Measurements from ENCODE around the gene PTPRZ1. TPM values are rescaled to one million over a fixed set of nuclear protein-coding genes. Genes with fewer than 3 reads are reported as not detected.

The PTPRZ1 gene
- total and polyA plus RNA-seq, 2 of the 8 experiments (the other 6 are each of a cell fraction or from before 2014, with no cell fraction given): 112 to 135 TPM

- H3K79me2 ChIP-seq (ENCODE audit: control insufficient read depth in 1 of 2, insufficient read depth in 2 of 2, low read length in 2 of 2): peaks cover 0 to 58% of the 10 kb centered on the region in 2 experiments; a peak in 3 of 4 replicates
- H2AK5ac ChIP-seq (ENCODE audit: low read depth, low read length): no peak overlapping the region
- CTCF ChIA-PET (ENCODE audit: partially characterized antibody): interaction anchor here (0.6 to 2.1 kb wide), 9 partner anchors 9 to 41 kb away, joined by 3 to 14 read pairs (median 6); no protein-coding TSS in a partner anchor
- H3K4ac ChIP-seq (replicated peaks; ENCODE audit: insufficient read length, low read depth, low read length): no peak overlapping the region
- peak overlapping the region; percentile 13; the same call in 1 of the 2 replicates for H2BK12ac ChIP-seq (ENCODE audit: low read depth, low read length)
- no peaks in the 10 kb centered on the region; a peak in 2 of 8 replicates for H3K36me3 ChIP-seq (ENCODE audit: control insufficient read depth in 2 of 4, insufficient read depth in 4 of 4, low read length in 3 of 4)
- peaks cover 0 to 16% (median 5%) of the 10 kb centered on the region in 4 experiments; a peak in 4 of 7 replicates for H3K4me1 ChIP-seq (replicated peaks in 1 of 4; ENCODE audit: control insufficient read depth in 3 of 4, insufficient read depth in 4 of 4, low read length in 3 of 4)
- no peak overlapping the region for H3K27ac ChIP-seq (ENCODE audit: low read depth, low read length)
- H3K9me3 ChIP-seq (ENCODE audit: insufficient read depth in 2 of 2, low read depth in 1 of 2, low read length in 1 of 2): no peaks in the 10 kb centered on the region
- H3K4me3 ChIP-seq (ENCODE audit: extremely low read depth in 1 of 4, insufficient read depth in 2 of 4, low read depth in 3 of 4, low read length in 4 of 4): no peak overlapping the region
- H3K27me3 ChIP-seq (replicated peaks in 1 of 4; ENCODE audit: control insufficient read depth in 3 of 4, extremely low read depth in 1 of 4, insufficient read depth in 3 of 4, low read length in 3 of 4): no peaks in the 10 kb centered on the region
- no peak overlapping the region for H3K56ac ChIP-seq (replicated peaks; ENCODE audit: insufficient read length, low read depth, low read length)
- no peak for DNase-seq (ENCODE audit: low read depth in 1 of 2, low spot score in 2 of 2)
- no peak overlapping the region for H2BK120ac ChIP-seq (replicated peaks; ENCODE audit: low read depth, low read length)
- H4K8ac ChIP-seq (ENCODE audit: extremely low read depth, insufficient read depth, low read length): no peak overlapping the region
- H2BK15ac ChIP-seq (ENCODE audit: low read length): no peak overlapping the region
- H3K79me1 ChIP-seq (ENCODE audit: low read depth, low read length): peaks cover 2% of the 10 kb centered on the region; the same call in 1 of the 2 replicates
- H4K91ac ChIP-seq (replicated peaks; ENCODE audit: insufficient read length, low read length): peak overlapping the region; percentile 12
- H3K23ac ChIP-seq (ENCODE audit: insufficient read length): no peak overlapping the region
- no peak overlapping the region for H4K5ac ChIP-seq (ENCODE audit: insufficient read length, low read depth, low read length)
- H2BK5ac ChIP-seq (ENCODE audit: low read depth, low read length): peak overlapping the region; percentile 19; the same call in 1 of the 2 replicates
- H3K14ac ChIP-seq (ENCODE audit: insufficient read length): no peak overlapping the region
- peak overlapping the region; percentile 37 for H2BK20ac ChIP-seq (ENCODE audit: low read length)
- 100% methylated on average over 1 of the region's 1 CpG; no CpG with 5 or more reads in 1 of the 2 experiments for WGBS, 2 experiments (ENCODE audit: extremely low coverage in 1 of 2, insufficient coverage in 1 of 2, insufficient read length in 1 of 2, insufficient replicate concordance in 2 of 2, low coverage in 1 of 2, low lambda C conversion rate in 2 of 2, missing lambda C conversion rate in 1 of 2)
- H3K18ac ChIP-seq (ENCODE audit: extremely low read depth, low read length): no peak overlapping the region
- H2AFZ ChIP-seq (ENCODE audit: low read length): no peak overlapping the region
- H3K4me2 ChIP-seq (ENCODE audit: insufficient read depth in 1 of 2, low read depth in 2 of 2, low read length in 2 of 2): no peak overlapping the region
- no peak for FAIRE-seq
- H3K23me2 ChIP-seq (ENCODE audit: low read depth, low read length): no peaks in the 10 kb centered on the region
- POLR2A ChIA-PET (ENCODE audit: partially characterized antibody): interaction anchor here (0.7 to 5.1 kb wide), 5 partner anchors 9 to 37 kb away, joined by 3 to 35 read pairs (median 4); no protein-coding TSS in a partner anchor
- H3K9ac ChIP-seq (replicated peaks in 1 of 4; ENCODE audit: extremely low read depth in 1 of 4, low read depth in 3 of 4, low read length in 3 of 4): no peak overlapping the region
- H4K20me1 ChIP-seq (replicated peaks in 1 of 2; ENCODE audit: control insufficient read depth in 1 of 2, insufficient read depth in 2 of 2, low read length in 2 of 2): no peaks in the 10 kb centered on the region
- TF ChIP-seq ASH2L (IDR thresholded peaks at IDR 0.05; ENCODE audit: low read length): no peak
- no peak for TF ChIP-seq EZH2 (IDR thresholded peaks at IDR 0.05; ENCODE audit: low read depth, low read length, severe bottlenecking)
- TF ChIP-seq SP4 (IDR thresholded peaks at IDR 0.05; ENCODE audit: low read length): no peak
- no peak for TF ChIP-seq MAFK (IDR thresholded peaks at IDR 0.05; ENCODE audit: low read depth, low read length)
- TF ChIP-seq SIN3A (conservative IDR thresholded peaks at IDR 0.05 in 1 of 2, IDR thresholded peaks at IDR 0.05 in 1 of 2; ENCODE audit: low read depth in 1 of 2, low read length in 2 of 2): no peak
- TF ChIP-seq TBP (IDR thresholded peaks at IDR 0.05; ENCODE audit: low read depth, low read length): no peak
- no peak for TF ChIP-seq HDAC6 (IDR thresholded peaks at IDR 0.05; ENCODE audit: low read depth, low read length)
- no peak for TF ChIP-seq USF2 (IDR thresholded peaks at IDR 0.05; ENCODE audit: low read length)
- no peak for TF ChIP-seq ATF3 (IDR thresholded peaks at IDR 0.05; ENCODE audit: insufficient read depth, low read depth, low read length)
- no peak for TF ChIP-seq MAX (IDR thresholded peaks at IDR 0.05)
- TF ChIP-seq TEAD4 (IDR thresholded peaks at IDR 0.05; ENCODE audit: low read depth, low read length): no peak
Observed at GRCh38 chr7:121954803-121955202, 81.8 kb downstream of the PTPRZ1 start.

All from H1 (cell line).